Kidney epithelial cell (primary cell): ENCODE measurements around the gene RLN3. TPM values are rescaled to one million over a fixed set of nuclear protein-coding genes. Genes with fewer than 3 reads are reported as not detected.

Experiments used
- DNase-seq: peaks from one replicate; pipeline ENCODE4 v3.0.0-alpha.2; 2010; ENCODE audit warnings: low read depth
- H3K27me3 ChIP-seq: 2 replicates; pipeline ENCODE4 v1.6.0; 2011; ENCODE audit warnings: low read length; ENCODE audit not compliant: control insufficient read depth, insufficient read depth
- H3K36me3 ChIP-seq: 2 replicates; pipeline ENCODE4 v1.5.1; 2011; ENCODE audit warnings: low read length; ENCODE audit not compliant: control insufficient read depth, insufficient read depth
- H3K4me3 ChIP-seq: 2 replicates; pipeline ENCODE4 v1.5.1; 2011; ENCODE audit warnings: low read depth, mild to moderate bottlenecking, control low read depth, low read length
- total RNA-seq: library from RNA; depleted of rRNA; stranded (reverse); fragments of >200 nt; gene quantifications from 2 replicates; pipeline ENCODE4 v1.2.3, GENCODE V29; 2015
- TF ChIP-seq, protein P1 (sequence below): IDR thresholded peaks from 2 replicates; pipeline ENCODE4 v1.5.1; 2011; ENCODE audit warnings: mild to moderate bottlenecking, moderate library complexity, low read length, control low read depth, inconsistent platforms; ENCODE audit not compliant: insufficient read depth, poor library complexity, severe bottlenecking

The RLN3 gene
- total RNA-seq, 1 donor from 2014 or later = not detected

DNA sequence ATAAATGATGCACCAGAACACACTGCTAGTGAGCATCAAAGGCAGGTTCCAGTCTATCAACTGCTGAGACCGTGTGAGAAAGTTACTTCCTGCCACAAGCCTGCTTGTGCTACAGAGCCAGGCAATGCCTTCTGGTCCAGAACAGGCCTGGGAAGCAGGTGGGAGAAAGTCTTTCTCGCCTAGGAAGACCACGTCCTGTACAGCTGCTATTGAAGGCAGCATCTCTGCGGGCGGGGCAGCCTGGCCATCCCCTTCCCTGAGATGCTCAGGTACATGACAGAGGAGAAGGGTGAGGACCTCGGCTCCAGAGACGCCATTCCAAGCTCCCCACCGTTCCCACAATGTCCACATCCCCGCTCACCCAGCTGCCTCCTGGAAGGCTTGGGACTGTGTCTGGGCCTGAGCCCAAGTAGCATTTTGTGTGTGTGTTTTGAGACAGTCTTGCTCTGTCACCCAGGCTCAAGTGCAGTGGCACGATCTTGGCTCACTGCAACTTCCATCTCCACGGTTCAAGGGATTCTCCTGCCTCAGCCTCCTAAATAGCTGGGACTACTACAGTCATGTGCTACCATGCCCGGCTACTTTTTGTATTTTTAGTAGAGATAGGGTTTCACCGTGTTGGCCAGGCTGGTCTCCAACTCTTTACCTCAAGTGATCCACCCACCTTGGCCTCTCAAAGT is 25.2 kb upstream of the RLN3 start:
- DNase-seq = no peak
- TF ChIP-seq, protein P1, sequence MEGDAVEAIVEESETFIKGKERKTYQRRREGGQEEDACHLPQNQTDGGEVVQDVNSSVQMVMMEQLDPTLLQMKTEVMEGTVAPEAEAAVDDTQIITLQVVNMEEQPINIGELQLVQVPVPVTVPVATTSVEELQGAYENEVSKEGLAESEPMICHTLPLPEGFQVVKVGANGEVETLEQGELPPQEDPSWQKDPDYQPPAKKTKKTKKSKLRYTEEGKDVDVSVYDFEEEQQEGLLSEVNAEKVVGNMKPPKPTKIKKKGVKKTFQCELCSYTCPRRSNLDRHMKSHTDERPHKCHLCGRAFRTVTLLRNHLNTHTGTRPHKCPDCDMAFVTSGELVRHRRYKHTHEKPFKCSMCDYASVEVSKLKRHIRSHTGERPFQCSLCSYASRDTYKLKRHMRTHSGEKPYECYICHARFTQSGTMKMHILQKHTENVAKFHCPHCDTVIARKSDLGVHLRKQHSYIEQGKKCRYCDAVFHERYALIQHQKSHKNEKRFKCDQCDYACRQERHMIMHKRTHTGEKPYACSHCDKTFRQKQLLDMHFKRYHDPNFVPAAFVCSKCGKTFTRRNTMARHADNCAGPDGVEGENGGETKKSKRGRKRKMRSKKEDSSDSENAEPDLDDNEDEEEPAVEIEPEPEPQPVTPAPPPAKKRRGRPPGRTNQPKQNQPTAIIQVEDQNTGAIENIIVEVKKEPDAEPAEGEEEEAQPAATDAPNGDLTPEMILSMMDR = no peak

DNA sequence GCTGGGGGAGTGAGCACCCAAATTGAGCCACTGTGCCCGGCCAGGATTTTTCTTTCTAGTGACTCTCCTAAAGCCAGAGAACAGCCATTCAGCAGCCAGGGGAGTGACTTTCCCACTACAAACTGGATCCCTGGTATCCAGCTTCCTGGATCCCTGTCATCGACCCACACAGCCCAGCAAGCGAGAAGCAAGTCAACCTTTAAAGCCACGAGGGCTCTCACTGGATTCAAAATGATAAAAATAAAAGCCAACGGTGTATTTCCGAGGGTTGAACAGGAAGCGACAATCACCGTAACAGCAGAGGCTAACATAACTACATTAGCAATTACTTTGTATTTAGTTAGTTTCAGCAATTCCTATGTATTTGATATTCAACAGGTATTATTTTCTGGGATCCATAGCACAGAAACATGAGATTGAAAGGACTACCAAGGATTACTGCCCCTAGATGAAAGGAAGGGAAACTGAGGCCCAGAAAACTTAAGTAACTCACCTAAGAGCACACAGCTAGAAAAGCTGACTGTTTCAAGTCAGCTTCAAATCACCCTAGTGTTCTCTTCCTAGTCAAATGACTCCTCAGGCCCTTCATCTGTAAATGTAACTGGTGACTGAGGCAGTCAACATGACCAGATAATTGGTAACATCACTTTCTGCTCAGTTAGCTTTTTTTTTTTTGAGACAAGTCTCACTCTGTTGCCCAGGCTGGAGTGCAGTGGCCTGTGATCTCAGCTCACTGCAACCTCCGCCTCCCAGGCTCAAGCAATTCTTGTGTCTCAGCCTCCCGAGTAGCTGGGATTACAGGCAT is 24.5 kb upstream of the RLN3 start:
- DNase-seq = no peak
- Histone ChIP-seq H3K27me3 (no peaks in the 10 kb centered on the region), H3K4me3 (no peak overlapping the region), H3K36me3 (no peaks in the 10 kb centered on the region)
- TF ChIP-seq, protein P1 = no peak

More for the DNA sequence above, 25.2 kb upstream of the RLN3 start:
- no peaks in the 10 kb centered on the region for H3K27me3 ChIP-seq
- no peak overlapping the region for H3K4me3 ChIP-seq
- no peaks in the 10 kb centered on the region for H3K36me3 ChIP-seq

GRCh38 chr19:14004619-14005348 is 23.2 kb upstream of the RLN3 start:
- TF ChIP-seq, protein P1 = no peak
- no peak overlapping the region for H3K4me3 ChIP-seq
- DNase-seq = no peak
- no peaks in the 10 kb centered on the region for H3K27me3 ChIP-seq
- H3K36me3 ChIP-seq = no peaks in the 10 kb centered on the region

DNA sequence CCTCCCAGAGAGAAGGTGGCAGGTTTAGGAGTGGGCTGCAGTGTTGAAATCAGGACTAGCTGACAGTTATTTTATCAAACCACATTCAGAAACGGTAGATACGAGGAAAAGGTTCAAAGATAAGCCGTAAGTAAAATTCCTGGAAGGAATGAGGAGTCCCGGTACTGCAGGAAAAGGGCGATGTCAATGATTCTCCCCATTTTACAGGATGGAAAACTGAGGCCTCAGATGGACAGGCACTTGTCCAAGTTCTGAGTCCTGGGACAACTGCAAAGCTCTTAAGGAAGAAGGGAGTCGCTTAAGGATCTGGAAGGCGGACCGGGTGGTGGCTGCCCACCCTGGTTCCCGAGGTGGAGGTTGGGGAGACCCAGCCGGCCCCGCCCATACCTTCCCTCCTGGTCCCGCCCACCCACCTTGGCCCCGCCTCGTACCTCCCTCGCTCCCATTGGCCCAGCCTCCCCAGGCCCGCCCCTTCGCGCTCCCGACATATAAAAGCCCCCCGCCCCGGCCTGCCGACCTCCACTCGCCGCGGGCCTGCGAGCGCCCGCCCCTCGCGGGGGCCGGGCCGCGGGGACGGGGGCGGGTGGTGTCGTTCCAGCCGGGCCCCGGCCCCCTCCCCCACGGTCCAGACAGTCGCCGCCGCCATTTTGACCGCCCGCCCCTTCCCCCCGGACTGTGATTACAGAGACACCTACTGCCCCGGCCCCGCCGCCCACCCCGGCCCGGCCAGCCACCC is 22.4 kb upstream of the RLN3 start:
- Histone ChIP-seq H3K27me3 (no peaks in the 10 kb centered on the region), H3K4me3 (peak overlapping the region; percentile 85), H3K36me3 (no peaks in the 10 kb centered on the region)
- TF ChIP-seq, protein P1 = no peak
- no peak for DNase-seq

DNA sequence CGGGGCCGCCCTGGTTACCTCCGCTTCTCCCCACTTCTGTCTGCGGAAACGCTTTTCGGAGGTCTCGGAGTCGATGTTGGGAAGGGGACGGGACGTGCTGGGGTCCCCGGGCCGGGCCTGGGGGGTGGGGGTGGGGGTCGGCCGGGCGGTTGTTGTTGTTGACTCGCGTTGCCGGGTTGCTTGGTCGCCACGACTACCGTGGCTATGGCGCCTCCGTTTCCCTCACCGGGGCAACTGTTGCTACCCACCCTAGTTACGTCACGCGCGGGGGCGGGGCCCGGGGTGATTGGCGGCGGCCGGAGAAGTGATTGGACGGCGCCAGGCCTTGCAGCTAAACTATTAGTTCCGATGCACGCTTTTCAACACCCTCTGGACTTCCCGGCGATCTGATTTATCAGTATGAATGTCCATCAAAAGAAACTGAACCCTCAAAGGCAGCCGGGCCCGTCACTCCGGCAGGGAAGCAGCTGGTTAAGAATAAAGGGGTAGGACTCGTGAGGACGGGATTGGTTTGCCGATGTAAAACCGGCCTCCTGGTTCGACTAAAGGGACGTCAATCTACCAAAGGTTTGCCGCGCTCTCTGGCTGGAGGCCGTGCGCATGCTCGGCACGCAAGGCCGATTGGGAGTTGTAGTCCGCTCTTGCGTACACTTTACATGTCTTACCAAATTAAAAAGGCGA is 21.7 kb upstream of the RLN3 start, which contains the start of gene RFX1:
Gene RFX1 (minus strand): TSS at position 236 of the 681 bp plus-strand sequence. CDS start 12,477 bp downstream, outside the sequence.
- H3K4me3 ChIP-seq = peak within 1 kb of the TSS; percentile 85
- H3K27me3 ChIP-seq = no peaks in the 10 kb centered on the region
- no peaks in the 10 kb centered on the region for H3K36me3 ChIP-seq
- TF ChIP-seq, protein P1 = no peak
- DNase-seq = peak; percentile 100
